Right atrium auricular region (tissue), 2 donors: Measurements from ENCODE around the gene DMD. TPM values are rescaled to one million over a fixed set of nuclear protein-coding genes. Genes with fewer than 3 reads are reported as not detected.

Experiments used
- DNase-seq: peaks from one replicate; pipeline ENCODE4 v3.0.0-alpha.2; 2019; ENCODE audit warnings: low spot score
- H3K27ac ChIP-seq, 2 donors: fragments of 200-600 bp; sonication (generic); 1 replicate in 1 of 2; 2 replicates in 1 of 2; pipeline ENCODE4 v1.5.1; 2016 to 2019
- H3K27me3 ChIP-seq, 2 donors: fragments of 200-600 bp; sonication (generic); one replicate each; pipeline versions ENCODE4 v1.5.1 to v1.6.0; 2017 to 2019
- H3K36me3 ChIP-seq: fragments of 200-600 bp; sonication (generic); one replicate; pipeline ENCODE4 v1.5.1; 2016
- H3K4me1 ChIP-seq, 2 donors: fragments of 200-600 bp; sonication (generic); one replicate each; pipeline versions ENCODE4 v1.5.1 to v1.6.0; 2017 to 2019
- H3K4me3 ChIP-seq, 2 donors: fragments of 200-600 bp; sonication (generic); 1 replicate in 1 of 2; 2 replicates in 1 of 2; pipeline ENCODE4 v1.5.1; 2017 to 2019; ENCODE audit warnings: mild to moderate bottlenecking in 1 of 2, moderate library complexity in 1 of 2
- H3K9me3 ChIP-seq, 2 donors: fragments of 200-600 bp; sonication (generic); one replicate each; pipeline ENCODE4 v1.5.1; 2019
- total RNA-seq, 2 donors: library from RNA; depleted of rRNA; stranded (reverse); fragments of >200 nt; gene quantifications; one replicate each; pipeline ENCODE4 v1.1.0, GENCODE V29; 2016
- TF ChIP-seq, protein P1 (sequence below), 2 donors: fragments of 200-600 bp; sonication (generic); IDR thresholded peaks; one replicate each; pipeline ENCODE4 v1.5.1; 2019; ENCODE audit warnings: antibody characterized with exemption in 2 of 2

Gene DMD
- total RNA-seq, 2 donors from 2014 or later = 111 to 135 TPM

DNA sequence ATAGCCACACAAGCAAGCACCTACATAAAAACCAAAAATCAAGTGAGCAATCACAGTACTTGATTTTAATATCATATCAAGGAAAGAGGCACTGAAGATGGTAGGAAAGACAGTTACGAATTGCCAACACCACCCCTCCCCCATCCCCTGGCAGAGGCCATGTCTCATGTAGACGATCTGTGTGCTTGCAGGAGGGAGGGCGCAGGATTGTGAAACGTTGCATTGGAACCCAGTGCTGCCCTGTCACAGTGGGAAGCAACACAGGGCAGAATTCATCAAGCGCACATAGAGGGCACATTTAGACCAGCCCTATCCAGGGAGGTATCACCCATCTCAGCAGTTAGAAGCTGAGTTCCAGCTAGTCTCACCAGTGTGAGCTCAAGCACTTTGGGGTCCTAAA is 359.8 kb downstream of the DMD start:
- TF ChIP-seq, protein P1, sequence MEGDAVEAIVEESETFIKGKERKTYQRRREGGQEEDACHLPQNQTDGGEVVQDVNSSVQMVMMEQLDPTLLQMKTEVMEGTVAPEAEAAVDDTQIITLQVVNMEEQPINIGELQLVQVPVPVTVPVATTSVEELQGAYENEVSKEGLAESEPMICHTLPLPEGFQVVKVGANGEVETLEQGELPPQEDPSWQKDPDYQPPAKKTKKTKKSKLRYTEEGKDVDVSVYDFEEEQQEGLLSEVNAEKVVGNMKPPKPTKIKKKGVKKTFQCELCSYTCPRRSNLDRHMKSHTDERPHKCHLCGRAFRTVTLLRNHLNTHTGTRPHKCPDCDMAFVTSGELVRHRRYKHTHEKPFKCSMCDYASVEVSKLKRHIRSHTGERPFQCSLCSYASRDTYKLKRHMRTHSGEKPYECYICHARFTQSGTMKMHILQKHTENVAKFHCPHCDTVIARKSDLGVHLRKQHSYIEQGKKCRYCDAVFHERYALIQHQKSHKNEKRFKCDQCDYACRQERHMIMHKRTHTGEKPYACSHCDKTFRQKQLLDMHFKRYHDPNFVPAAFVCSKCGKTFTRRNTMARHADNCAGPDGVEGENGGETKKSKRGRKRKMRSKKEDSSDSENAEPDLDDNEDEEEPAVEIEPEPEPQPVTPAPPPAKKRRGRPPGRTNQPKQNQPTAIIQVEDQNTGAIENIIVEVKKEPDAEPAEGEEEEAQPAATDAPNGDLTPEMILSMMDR (IDR thresholded peaks at IDR 0.05) = no peak
- H3K36me3 ChIP-seq = no peaks in the 10 kb centered on the region
- no peaks in the 10 kb centered on the region for H3K27me3 ChIP-seq
- no peaks in the 10 kb centered on the region for H3K4me1 ChIP-seq
- H3K9me3 ChIP-seq = no peaks in the 10 kb centered on the region
- H3K4me3 ChIP-seq = no peak overlapping the region
- DNase-seq = no peak
- no peak overlapping the region for H3K27ac ChIP-seq

GRCh38 chrX:32847921-32848320 is 363.4 kb downstream of the DMD start:
- Histone ChIP-seq H3K36me3 (no peaks in the 10 kb centered on the region), H3K27ac (no peak overlapping the region), H3K4me1 (no peaks in the 10 kb centered on the region), H3K9me3 (no peaks in the 10 kb centered on the region), H3K4me3 (no peak overlapping the region), H3K27me3 (no peaks in the 10 kb centered on the region)
- DNase-seq = no peak
- TF ChIP-seq, protein P1 (IDR thresholded peaks at IDR 0.05) = no peak

- no peaks in the 10 kb centered on the region for H3K9me3 ChIP-seq
- no peaks in the 10 kb centered on the region for H3K4me1 ChIP-seq
- H3K4me3 ChIP-seq = no peak overlapping the region
- H3K36me3 ChIP-seq = no peaks in the 10 kb centered on the region
- TF ChIP-seq, protein P1 (IDR thresholded peaks at IDR 0.05) = no peak
- H3K27ac ChIP-seq = no peak overlapping the region
- DNase-seq = no peak
- H3K27me3 ChIP-seq = no peaks in the 10 kb centered on the region
These were observed 369.3 kb downstream of the DMD start for GRCh38 chrX:32842053-32842452.

DNA sequence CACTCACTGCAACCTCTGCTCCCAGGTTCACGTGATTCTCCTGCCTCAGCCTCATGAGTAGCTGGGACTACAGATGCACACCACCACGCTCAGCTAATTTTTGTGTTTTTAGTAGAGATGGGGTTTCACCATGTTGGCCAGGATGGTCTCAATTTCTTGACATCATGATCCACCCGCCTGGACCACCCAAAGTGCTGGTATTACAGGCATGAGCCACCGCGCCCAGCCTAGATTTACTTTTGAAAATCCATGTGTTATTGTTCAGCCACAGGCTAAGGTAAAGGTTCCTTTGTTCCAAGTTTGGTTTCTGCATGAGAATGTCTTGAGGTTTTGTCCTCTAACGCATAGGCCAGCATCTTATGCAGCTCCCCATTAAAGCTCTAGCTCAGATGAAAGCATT is 371.6 kb downstream of the DMD start:
- TF ChIP-seq, protein P1 (IDR thresholded peaks at IDR 0.05) = no peak
- Histone ChIP-seq H3K36me3 (no peaks in the 10 kb centered on the region), H3K27ac (no peak overlapping the region), H3K4me3 (no peak overlapping the region), H3K9me3 (no peaks in the 10 kb centered on the region), H3K27me3 (no peaks in the 10 kb centered on the region), H3K4me1 (no peaks in the 10 kb centered on the region)
- no peak for DNase-seq

DNA sequence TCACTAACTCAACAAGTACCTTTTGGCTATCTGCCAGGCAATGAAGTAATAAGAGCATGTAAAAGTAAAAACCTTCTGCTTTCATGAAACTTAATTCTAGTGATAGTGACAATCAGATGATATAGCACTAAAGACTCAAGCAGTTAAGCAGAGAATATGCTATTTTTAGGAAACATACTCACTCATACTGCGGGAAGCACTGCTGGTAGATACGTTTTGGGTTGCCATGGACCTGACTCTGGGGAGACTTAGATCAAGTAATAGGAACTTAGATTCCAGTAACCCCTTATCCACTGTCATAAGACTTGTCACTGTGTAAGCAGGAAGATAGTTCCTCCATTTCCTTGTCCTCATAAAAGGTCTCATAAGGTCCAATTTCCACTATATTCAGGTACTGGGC is 386.3 kb downstream of the DMD start:
- no peak for DNase-seq

GRCh38 chrX:32804034-32804433 is 407.3 kb downstream of the DMD start:
- peaks cover 0 to 7% of the 10 kb centered on the region in 2 donors for H3K9me3 ChIP-seq
- no peak overlapping the region for H3K4me3 ChIP-seq
- no peaks in the 10 kb centered on the region for H3K27me3 ChIP-seq
- H3K36me3 ChIP-seq = peaks cover 4% of the 10 kb centered on the region
- TF ChIP-seq, protein P1 (IDR thresholded peaks at IDR 0.05) = no peak
- DNase-seq = no peak
- no peak overlapping the region for H3K27ac ChIP-seq
- H3K4me1 ChIP-seq = no peaks in the 10 kb centered on the region

More for the DNA sequence above, 386.3 kb downstream of the DMD start:
- no peaks in the 10 kb centered on the region for H3K27me3 ChIP-seq
- H3K36me3 ChIP-seq = no peaks in the 10 kb centered on the region
- no peak overlapping the region for H3K27ac ChIP-seq
- no peaks in the 10 kb centered on the region for H3K4me1 ChIP-seq
- H3K4me3 ChIP-seq = no peak overlapping the region
- no peaks in the 10 kb centered on the region for H3K9me3 ChIP-seq
- TF ChIP-seq, protein P1 (IDR thresholded peaks at IDR 0.05) = no peak
